T-helper 9 cell (primary cell): Measurements from ENCODE around the gene SFXN5.

Experiments used
- DNase-seq: peaks from one replicate; pipeline ENCODE4 v3.0.0-alpha.2; 2020

Gene SFXN5

GRCh38 chr2:73050121-73050545 is 21.4 kb downstream of the SFXN5 start:
- no peak for DNase-seq

- DNase-seq, result no peak
Measured at GRCh38 chr2:73043929-73044832, 27.3 kb downstream of the SFXN5 start.

GRCh38 chr2:73043276-73043675 is 28.2 kb downstream of the SFXN5 start:
- DNase-seq, result no peak

GRCh38 chr2:73037947-73038585 is 33.4 kb downstream of the SFXN5 start:
- DNase-seq, result no peak

GRCh38 chr2:73036766-73037165 is 34.7 kb downstream of the SFXN5 start:
- no peak for DNase-seq

- DNase-seq, result no peak
Measured at GRCh38 chr2:73035899-73036711, 35.4 kb downstream of the SFXN5 start.

- no peak for DNase-seq
Measured at GRCh38 chr2:73034661-73035375, 36.7 kb downstream of the SFXN5 start.

GRCh38 chr2:73033766-73034381 is 37.6 kb downstream of the SFXN5 start:
- no peak for DNase-seq

GRCh38 chr2:73033142-73033765 is 38.3 kb downstream of the SFXN5 start:
- no peak for DNase-seq

- DNase-seq, result no peak
Measured at GRCh38 chr2:73032702-73033097, 38.8 kb downstream of the SFXN5 start.

- no peak for DNase-seq
Measured at GRCh38 chr2:73031725-73032701, 39.5 kb downstream of the SFXN5 start.

- DNase-seq, result no peak
Measured at GRCh38 chr2:73031095-73031678, 40.3 kb downstream of the SFXN5 start.

GRCh38 chr2:73028841-73029240 is 42.7 kb downstream of the SFXN5 start:
- DNase-seq, result no peak

- no peak for DNase-seq
Measured at GRCh38 chr2:73027340-73027739, 44.2 kb downstream of the SFXN5 start.

- DNase-seq, result no peak
Measured at GRCh38 chr2:73023497-73023896, 48.0 kb downstream of the SFXN5 start.

- DNase-seq, result no peak
Measured at GRCh38 chr2:73022024-73022568, 49.4 kb downstream of the SFXN5 start.

GRCh38 chr2:73021371-73022010 is 50.0 kb downstream of the SFXN5 start:
- DNase-seq, result no peak

- no peak for DNase-seq
Measured at GRCh38 chr2:73020657-73021370, 50.7 kb downstream of the SFXN5 start.

GRCh38 chr2:73020306-73020656 is 51.2 kb downstream of the SFXN5 start:
- no peak for DNase-seq
